Central memory CD8-positive, alpha-beta T cell (primary cell): ENCODE data around the gene USP20.

Experiments used
- ATAC-seq: fragments of 150-1000 bp; cut with Tn5 transposase; replicated peaks from 2 replicates; pipeline ENCODE4 v1.10.0; 2022; ENCODE audit warnings: mild to moderate bottlenecking, moderate FRiP score, moderate number of reproducible peaks; ENCODE audit not compliant: poor library complexity, severe bottlenecking; ENCODE audit errors: extremely low read depth
- DNase-seq, 2 donors: peaks; one replicate each; pipeline ENCODE4 v3.0.0; 2021; ENCODE audit warnings: low spot score in 2 of 2
- H3K27ac Mint-ChIP-seq: one replicate; pipeline ENCODE4 v1.8.0; 2022; ENCODE audit warnings: low read depth, mild to moderate bottlenecking, moderate library complexity, mixed read lengths
- H3K27me3 Mint-ChIP-seq: one replicate; pipeline ENCODE4 v1.8.0; 2022; ENCODE audit warnings: mixed read lengths
- H3K36me3 Mint-ChIP-seq: one replicate; pipeline ENCODE4 v1.8.0; 2022; ENCODE audit warnings: mild to moderate bottlenecking, moderate library complexity, mixed read lengths; ENCODE audit not compliant: insufficient read depth
- H3K4me1 Mint-ChIP-seq: one replicate; pipeline ENCODE4 v1.8.0; 2022; ENCODE audit warnings: mixed read lengths
- H3K4me3 Mint-ChIP-seq: one replicate; pipeline ENCODE4 v1.8.0; 2022; ENCODE audit warnings: mild to moderate bottlenecking, moderate library complexity, mixed read lengths
- H3K9me3 Mint-ChIP-seq: one replicate; pipeline ENCODE4 v1.8.0; 2022; ENCODE audit warnings: mixed read lengths

The USP20 gene

DNA sequence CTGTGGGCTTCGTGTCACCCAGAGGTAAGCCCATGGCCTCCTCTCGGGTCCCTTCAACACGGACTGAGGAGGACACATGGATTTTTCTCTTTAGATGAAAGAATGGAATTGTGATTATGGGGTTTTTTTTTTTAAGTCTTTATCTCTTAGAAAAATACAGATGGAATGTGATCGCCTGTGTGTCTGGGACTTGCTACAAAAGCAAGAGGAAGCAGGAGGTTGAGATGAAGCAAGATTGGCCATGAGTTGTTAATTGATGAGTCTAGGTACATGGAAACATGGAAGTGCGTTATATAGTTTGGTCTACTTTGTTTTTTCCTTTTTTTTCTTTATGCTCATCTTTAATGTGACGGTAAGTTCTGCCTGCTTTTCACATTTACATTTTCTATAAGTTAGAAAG is 14.6 kb downstream of the USP20 start:
- no peaks in the 10 kb centered on the region for H3K27me3 Mint-ChIP-seq
- DNase-seq (no peak), ATAC-seq (no peak)
- H3K36me3 Mint-ChIP-seq = peaks cover 37% of the 10 kb centered on the region
- peaks cover 30% of the 10 kb centered on the region for H3K4me1 Mint-ChIP-seq
- no peak overlapping the region for H3K4me3 Mint-ChIP-seq
- H3K9me3 Mint-ChIP-seq = no peaks in the 10 kb centered on the region
- no peak overlapping the region for H3K27ac Mint-ChIP-seq

DNA sequence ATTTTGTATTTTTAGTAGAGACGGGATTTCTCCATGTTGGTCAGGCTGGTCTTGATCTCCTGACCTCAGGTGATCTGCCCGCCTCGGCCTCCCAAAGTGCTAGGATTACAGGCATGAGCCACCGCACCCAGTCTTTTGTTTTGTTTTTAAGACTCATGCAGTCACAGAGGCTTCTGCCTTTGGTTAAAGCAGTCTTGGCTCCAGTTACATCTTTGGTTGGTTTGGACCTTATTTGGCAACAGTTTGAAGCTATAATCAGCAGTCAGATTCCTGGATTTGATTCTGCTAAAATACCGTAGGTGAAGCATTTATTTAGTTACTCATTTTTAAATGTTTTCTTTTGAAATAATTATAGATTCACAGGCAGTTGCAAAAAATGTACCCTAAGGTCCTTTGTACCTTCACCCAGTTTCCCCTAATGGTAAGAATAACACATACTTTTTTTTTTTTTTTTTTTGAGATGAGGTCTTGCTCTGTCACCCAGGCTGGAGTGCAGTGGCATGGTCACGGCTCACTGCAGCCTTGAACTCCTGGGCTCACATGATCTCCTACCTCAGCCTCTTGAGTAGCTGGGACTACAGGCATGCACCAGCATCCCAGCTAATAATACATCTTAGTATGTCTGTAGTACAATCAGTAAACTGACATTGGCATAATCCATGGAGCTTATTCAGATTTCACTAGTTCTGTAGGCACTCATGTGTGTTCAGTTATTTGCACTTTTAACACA is 15.7 kb downstream of the USP20 start:
- H3K4me3 Mint-ChIP-seq = no peak overlapping the region
- peaks cover 34% of the 10 kb centered on the region for H3K4me1 Mint-ChIP-seq
- H3K27me3 Mint-ChIP-seq = no peaks in the 10 kb centered on the region
- H3K27ac Mint-ChIP-seq = no peak overlapping the region
- no peak for ATAC-seq
- peaks cover 38% of the 10 kb centered on the region for H3K36me3 Mint-ChIP-seq
- no peaks in the 10 kb centered on the region for H3K9me3 Mint-ChIP-seq
- DNase-seq = no peak

- Mint-ChIP-seq H3K4me1 (peaks cover 34% of the 10 kb centered on the region), H3K9me3 (no peaks in the 10 kb centered on the region), H3K27ac (no peak overlapping the region), H3K4me3 (no peak overlapping the region), H3K27me3 (no peaks in the 10 kb centered on the region), H3K36me3 (peaks cover 40% of the 10 kb centered on the region)
- no peak for DNase-seq
- no peak for ATAC-seq
Observed at GRCh38 chr9:129851821-129852220, 16.6 kb downstream of the USP20 start.

- ATAC-seq (no peak), DNase-seq (no peak)
- no peaks in the 10 kb centered on the region for H3K9me3 Mint-ChIP-seq
- peaks cover 44% of the 10 kb centered on the region for H3K36me3 Mint-ChIP-seq
- peaks cover 34% of the 10 kb centered on the region for H3K4me1 Mint-ChIP-seq
- H3K27ac Mint-ChIP-seq = no peak overlapping the region
- no peak overlapping the region for H3K4me3 Mint-ChIP-seq
- H3K27me3 Mint-ChIP-seq = no peaks in the 10 kb centered on the region
Observed at GRCh38 chr9:129852579-129852978, 17.3 kb downstream of the USP20 start.

DNA sequence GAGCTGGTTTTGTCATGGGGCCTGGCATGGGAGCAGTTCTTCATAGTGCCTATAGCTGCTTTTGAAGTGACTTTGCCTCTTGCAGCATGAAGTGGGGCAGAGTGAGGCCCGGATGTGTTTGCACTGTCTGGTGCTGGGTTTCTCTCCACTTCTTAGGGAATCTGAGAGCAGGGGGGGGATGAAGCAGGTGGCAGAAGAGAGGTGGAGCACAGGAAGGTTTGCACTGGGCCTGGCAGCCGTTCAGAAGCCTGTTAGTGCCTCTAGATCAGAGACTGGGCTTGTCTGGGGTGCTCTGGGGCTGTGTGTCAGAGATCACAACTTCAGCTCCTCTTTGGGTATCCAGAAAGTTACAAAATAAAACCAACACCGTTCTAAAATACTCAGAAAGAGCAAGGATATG is 18.4 kb downstream of the USP20 start:
- Mint-ChIP-seq H3K36me3 (peaks cover 46% of the 10 kb centered on the region), H3K27ac (peak overlapping the region; percentile 51), H3K4me3 (peak overlapping the region; percentile 62), H3K4me1 (peaks cover 34% of the 10 kb centered on the region), H3K9me3 (no peaks in the 10 kb centered on the region), H3K27me3 (no peaks in the 10 kb centered on the region)
- DNase-seq = no peak
- ATAC-seq = no peak

DNA sequence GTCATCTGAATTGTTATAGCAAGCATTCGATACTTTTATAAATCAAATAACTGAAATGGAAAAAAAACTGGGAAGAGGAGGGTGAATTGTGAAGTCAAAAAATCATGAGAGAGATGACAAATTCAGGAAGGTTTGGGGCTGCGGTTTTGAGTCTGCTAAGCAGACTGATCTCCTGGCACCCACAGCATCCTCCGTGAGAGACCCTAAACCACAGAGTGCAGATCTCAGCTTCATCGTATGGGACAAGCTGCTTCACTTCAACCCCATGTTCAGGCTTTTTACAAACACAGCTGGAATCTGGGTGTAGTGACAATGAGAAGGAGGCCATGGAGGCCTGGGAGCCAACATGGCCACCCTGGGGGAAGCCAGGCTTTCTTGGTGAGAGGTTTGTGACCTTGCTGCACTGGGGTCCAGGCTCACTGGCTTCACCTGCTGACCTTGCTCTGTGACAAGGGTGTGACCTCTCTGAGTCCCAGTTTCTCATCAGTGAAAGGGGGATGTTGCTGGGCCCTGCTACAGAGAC is 19.4 kb downstream of the USP20 start:
- peak overlapping the region; percentile 62 for H3K4me3 Mint-ChIP-seq
- H3K27me3 Mint-ChIP-seq = no peaks in the 10 kb centered on the region
- peaks cover 32% of the 10 kb centered on the region for H3K4me1 Mint-ChIP-seq
- H3K36me3 Mint-ChIP-seq = peaks cover 48% of the 10 kb centered on the region
- DNase-seq (no peak), ATAC-seq (peak; percentile 80)
- no peaks in the 10 kb centered on the region for H3K9me3 Mint-ChIP-seq
- peak overlapping the region; percentile 51 for H3K27ac Mint-ChIP-seq

- no peak for ATAC-seq
- peaks cover 35% of the 10 kb centered on the region for H3K4me1 Mint-ChIP-seq
Observed at GRCh38 chr9:129857207-129857606, 21.9 kb downstream of the USP20 start.

GRCh38 chr9:129858167-129858962 is 23.1 kb downstream of the USP20 start:
- Mint-ChIP-seq H3K36me3 (peaks cover 41% of the 10 kb centered on the region), H3K27ac (no peak overlapping the region), H3K4me3 (no peak overlapping the region), H3K27me3 (no peaks in the 10 kb centered on the region), H3K4me1 (peaks cover 38% of the 10 kb centered on the region), H3K9me3 (no peaks in the 10 kb centered on the region)
- no peak for ATAC-seq
- no peak for DNase-seq

More at GRCh38 chr9:129857207-129857606, 21.9 kb downstream of the USP20 start:
- Mint-ChIP-seq H3K36me3 (peaks cover 41% of the 10 kb centered on the region), H3K27ac (no peak overlapping the region), H3K4me3 (no peak overlapping the region), H3K9me3 (no peaks in the 10 kb centered on the region), H3K27me3 (no peaks in the 10 kb centered on the region)
- DNase-seq = no peak

DNA sequence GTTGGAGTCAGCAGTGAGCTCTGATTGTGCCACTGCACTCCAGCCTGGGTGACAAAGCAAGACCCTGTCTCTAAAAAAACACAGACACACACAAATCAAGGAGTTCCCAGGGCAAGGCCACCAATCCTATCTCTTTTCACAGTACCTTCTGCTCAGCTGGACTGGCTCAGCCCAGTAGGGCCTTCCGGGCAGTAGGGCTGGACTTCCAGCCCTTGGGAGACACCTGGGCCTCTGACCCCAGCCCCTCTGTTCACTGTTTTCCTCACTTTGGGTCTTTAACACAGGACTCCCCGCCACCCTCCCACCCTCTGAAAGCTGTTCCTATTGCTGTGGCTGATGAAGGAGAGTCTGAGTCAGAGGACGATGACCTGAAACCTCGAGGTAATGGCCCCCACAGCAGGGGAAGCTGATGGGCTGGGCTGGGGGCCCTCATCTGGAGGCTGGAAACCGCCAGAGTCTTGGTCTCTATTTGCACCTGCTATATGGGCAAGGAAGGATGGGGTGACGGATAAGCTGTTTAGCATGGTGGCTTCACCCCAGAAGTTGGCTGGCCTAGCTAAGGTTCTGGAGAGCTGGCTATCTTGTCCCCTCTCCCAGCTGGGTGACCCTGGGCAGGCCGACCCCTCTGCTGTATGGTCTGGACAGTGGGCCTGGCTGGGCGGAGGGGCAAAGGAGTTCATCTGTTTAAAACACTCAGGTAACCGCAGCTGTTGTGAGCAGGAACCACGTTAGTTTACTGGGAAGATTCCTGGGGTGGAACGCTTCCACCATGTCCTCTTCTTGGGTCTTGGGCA is 25.6 kb downstream of the USP20 start:
- H3K36me3 Mint-ChIP-seq = peaks cover 40% of the 10 kb centered on the region
- DNase-seq (no peak), ATAC-seq (no peak)
- H3K4me1 Mint-ChIP-seq = peaks cover 27% of the 10 kb centered on the region
- no peak overlapping the region for H3K4me3 Mint-ChIP-seq
- no peaks in the 10 kb centered on the region for H3K9me3 Mint-ChIP-seq
- no peaks in the 10 kb centered on the region for H3K27me3 Mint-ChIP-seq
- H3K27ac Mint-ChIP-seq = no peak overlapping the region

- H3K36me3 Mint-ChIP-seq = peaks cover 39% of the 10 kb centered on the region
- no peak overlapping the region for H3K27ac Mint-ChIP-seq
- ATAC-seq (no peak), DNase-seq (no peak)
- H3K4me1 Mint-ChIP-seq = peaks cover 33% of the 10 kb centered on the region
- no peaks in the 10 kb centered on the region for H3K9me3 Mint-ChIP-seq
- H3K27me3 Mint-ChIP-seq = no peaks in the 10 kb centered on the region
- H3K4me3 Mint-ChIP-seq = peak overlapping the region; percentile 71
Observed at GRCh38 chr9:129861447-129861827, 26.2 kb downstream of the USP20 start.

- peak; percentile 48 to 67 for DNase-seq
- Mint-ChIP-seq H3K4me3 (peak overlapping the region; percentile 71), H3K36me3 (peaks cover 39% of the 10 kb centered on the region), H3K9me3 (no peaks in the 10 kb centered on the region), H3K27ac (peak overlapping the region; percentile 90), H3K27me3 (no peaks in the 10 kb centered on the region), H3K4me1 (peaks cover 49% of the 10 kb centered on the region)
- peak; percentile 87 for ATAC-seq
Observed at GRCh38 chr9:129863059-129863690, 27.9 kb downstream of the USP20 start.
